ENCODE results near the gene ADGRB3.

DNA sequence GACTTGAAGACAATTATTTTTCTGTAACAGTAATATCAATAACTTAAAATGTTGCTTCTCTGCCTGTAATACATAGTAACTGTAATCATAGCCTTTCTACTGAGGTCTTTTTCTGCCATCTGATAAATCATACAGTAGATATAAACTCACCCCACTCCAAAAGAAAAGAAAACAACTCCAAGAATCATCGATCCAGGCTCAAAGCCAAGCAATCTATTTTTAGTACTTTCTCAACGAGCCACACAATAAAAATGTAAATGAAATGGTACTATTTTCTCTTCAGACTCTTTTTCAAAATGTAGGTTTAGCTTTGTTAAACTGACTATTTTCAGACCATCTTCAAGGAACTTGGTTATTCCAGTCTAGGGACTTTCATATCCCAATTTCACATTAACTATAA is 493.3 kb downstream of the ADGRB3 start:
- TF ChIP-seq, protein P1, sequence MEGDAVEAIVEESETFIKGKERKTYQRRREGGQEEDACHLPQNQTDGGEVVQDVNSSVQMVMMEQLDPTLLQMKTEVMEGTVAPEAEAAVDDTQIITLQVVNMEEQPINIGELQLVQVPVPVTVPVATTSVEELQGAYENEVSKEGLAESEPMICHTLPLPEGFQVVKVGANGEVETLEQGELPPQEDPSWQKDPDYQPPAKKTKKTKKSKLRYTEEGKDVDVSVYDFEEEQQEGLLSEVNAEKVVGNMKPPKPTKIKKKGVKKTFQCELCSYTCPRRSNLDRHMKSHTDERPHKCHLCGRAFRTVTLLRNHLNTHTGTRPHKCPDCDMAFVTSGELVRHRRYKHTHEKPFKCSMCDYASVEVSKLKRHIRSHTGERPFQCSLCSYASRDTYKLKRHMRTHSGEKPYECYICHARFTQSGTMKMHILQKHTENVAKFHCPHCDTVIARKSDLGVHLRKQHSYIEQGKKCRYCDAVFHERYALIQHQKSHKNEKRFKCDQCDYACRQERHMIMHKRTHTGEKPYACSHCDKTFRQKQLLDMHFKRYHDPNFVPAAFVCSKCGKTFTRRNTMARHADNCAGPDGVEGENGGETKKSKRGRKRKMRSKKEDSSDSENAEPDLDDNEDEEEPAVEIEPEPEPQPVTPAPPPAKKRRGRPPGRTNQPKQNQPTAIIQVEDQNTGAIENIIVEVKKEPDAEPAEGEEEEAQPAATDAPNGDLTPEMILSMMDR (IDR thresholded peaks at IDR 0.05; ENCODE audit: low read length), result no peak
- TF ChIP-seq EZH2 (IDR thresholded peaks at IDR 0.05; ENCODE audit: borderline replicate concordance, low read length), result no peak
